MM.1S (cell line): Measurements from ENCODE around the gene ATG4A.

ENCODE experiments used
- EZH2 ChIP-seq: fragments of 300-600 bp; sonication (generic); optimal IDR thresholded peaks from 2 replicates; pipeline ENCODE3; 2017; ENCODE audit warnings: low read depth, mild to moderate bottlenecking, antibody characterized with exemption, low read length, mixed read lengths
- EZH2phosphoT487 ChIP-seq: fragments of 300-600 bp; sonication (generic); IDR thresholded peaks from 2 replicates; pipeline ENCODE4 v1.6.1; 2018; ENCODE audit warnings: antibody characterized with exemption, low read length
- TF ChIP-seq, protein P1 (sequence below): fragments of 300-600 bp; sonication (generic); IDR thresholded peaks from 2 replicates; pipeline ENCODE4 v1.5.1; 2016; ENCODE audit warnings: antibody characterized with exemption, low read length, mixed read lengths

DNA sequence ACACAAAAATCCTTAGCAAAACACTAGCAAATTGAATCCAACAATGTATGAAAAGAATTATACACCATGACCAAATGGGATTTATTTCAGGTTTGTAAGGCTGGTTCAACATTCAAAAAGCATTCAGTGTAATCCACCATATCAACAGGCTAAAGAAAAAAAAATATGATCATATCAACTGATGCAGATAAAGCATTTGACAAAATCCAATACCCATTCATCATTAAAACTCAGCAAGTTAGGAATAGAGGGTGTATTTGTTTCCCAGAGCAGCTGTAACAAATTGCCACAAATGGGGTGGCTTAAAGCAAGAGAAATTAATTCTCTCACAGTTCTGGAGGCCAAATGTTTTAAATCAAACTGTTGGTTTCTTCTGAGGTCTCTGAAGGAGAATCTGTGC, 36.0 kb upstream of the ATG4A start:
- TF ChIP-seq, protein P1, sequence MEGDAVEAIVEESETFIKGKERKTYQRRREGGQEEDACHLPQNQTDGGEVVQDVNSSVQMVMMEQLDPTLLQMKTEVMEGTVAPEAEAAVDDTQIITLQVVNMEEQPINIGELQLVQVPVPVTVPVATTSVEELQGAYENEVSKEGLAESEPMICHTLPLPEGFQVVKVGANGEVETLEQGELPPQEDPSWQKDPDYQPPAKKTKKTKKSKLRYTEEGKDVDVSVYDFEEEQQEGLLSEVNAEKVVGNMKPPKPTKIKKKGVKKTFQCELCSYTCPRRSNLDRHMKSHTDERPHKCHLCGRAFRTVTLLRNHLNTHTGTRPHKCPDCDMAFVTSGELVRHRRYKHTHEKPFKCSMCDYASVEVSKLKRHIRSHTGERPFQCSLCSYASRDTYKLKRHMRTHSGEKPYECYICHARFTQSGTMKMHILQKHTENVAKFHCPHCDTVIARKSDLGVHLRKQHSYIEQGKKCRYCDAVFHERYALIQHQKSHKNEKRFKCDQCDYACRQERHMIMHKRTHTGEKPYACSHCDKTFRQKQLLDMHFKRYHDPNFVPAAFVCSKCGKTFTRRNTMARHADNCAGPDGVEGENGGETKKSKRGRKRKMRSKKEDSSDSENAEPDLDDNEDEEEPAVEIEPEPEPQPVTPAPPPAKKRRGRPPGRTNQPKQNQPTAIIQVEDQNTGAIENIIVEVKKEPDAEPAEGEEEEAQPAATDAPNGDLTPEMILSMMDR = no peak
- TF ChIP-seq EZH2 = no peak
- TF ChIP-seq EZH2phosphoT487 = no peak
